ENCODE measurements around the gene SPTBN5.

GRCh38 chr15:41851167-41851523, 42.7 kb downstream of the SPTBN5 start:
- TF ChIP-seq CTCF (conservative IDR thresholded peaks at IDR 0.05; ENCODE audit: low read depth, low read length) (no peak), EZH2 (IDR thresholded peaks at IDR 0.05; ENCODE audit: borderline replicate concordance, low read depth, low read length, poor library complexity, severe bottlenecking) (no peak)

All from A673 (cell line).